Measurements from ENCODE around the gene DNAL4. TPM values are rescaled to one million over a fixed set of nuclear protein-coding genes. Genes with fewer than 3 reads are reported as not detected.
A peak's percentile ranks its signal among the peaks of the same experiment; 100 is the strongest.

DNAL4 gene
- total and polyA plus RNA-seq, 2 of the 4 experiments (the other 2 are of a cell fraction) = 6.1 to 12.1 TPM

- Histone ChIP-seq H3K4me1 (ENCODE audit: control insufficient read depth, insufficient read depth, low read length) (no peaks in the 10 kb centered on the region), H2AFZ (replicated peaks; ENCODE audit: low read length, poor library complexity) (no peak overlapping the region), H4K8ac (ENCODE audit: low read depth in 2 of 2, low read length in 2 of 2) (no peak overlapping the region), H4K20me1 (ENCODE audit: insufficient read depth, low read length) (no peaks in the 10 kb centered on the region), H3K9me1 (ENCODE audit: insufficient read depth, low read length) (no peaks in the 10 kb centered on the region), H2AK5ac (ENCODE audit: low read depth, low read length) (no peak overlapping the region), H4K5ac (ENCODE audit: low read depth, low read length) (no peak overlapping the region), H3K27ac (ENCODE audit: insufficient read depth, low read length) (no peak overlapping the region), H3K79me1 (ENCODE audit: low read depth in 1 of 2, low read length in 2 of 2) (no peaks in the 10 kb centered on the region), H4K91ac (ENCODE audit: insufficient read depth, low read depth, low read length) (no peak overlapping the region), H3K18ac (ENCODE audit: low read depth, low read length) (no peak overlapping the region), H3K4me3 (ENCODE audit: insufficient read depth, low read depth, low read length) (no peak overlapping the region), H2BK15ac (ENCODE audit: low read depth, low read length) (no peak overlapping the region), H2AK9ac (replicated peaks; ENCODE audit: low read depth, low read length, poor library complexity) (peak overlapping the region; percentile 15), H3K23ac (ENCODE audit: low read depth, low read length) (no peak overlapping the region), H3K27me3 (ENCODE audit: control insufficient read depth, insufficient read depth, low read length) (no peaks in the 10 kb centered on the region), H2BK20ac (ENCODE audit: low read depth, low read length) (no peak overlapping the region), H3K56ac (ENCODE audit: extremely low read depth, insufficient read depth, low read length) (no peak overlapping the region), H3K9me3 (ENCODE audit: control insufficient read depth, insufficient read depth, low read length) (no peaks in the 10 kb centered on the region), H3K36me3 (ENCODE audit: control insufficient read depth, insufficient read depth, low read length) (no peaks in the 10 kb centered on the region; the same call in 1 of the 2 replicates), H2BK5ac (ENCODE audit: low read depth, low read length, poor library complexity, severe bottlenecking) (no peak overlapping the region), H3K4me2 (ENCODE audit: low read depth, low read length) (no peak overlapping the region), H3K14ac (replicated peaks; ENCODE audit: low read depth, low read length) (no peak overlapping the region), H2BK120ac (ENCODE audit: low read depth, low read length) (no peak overlapping the region), H3K9ac (ENCODE audit: low read depth, low read length) (no peak overlapping the region), H3K4ac (ENCODE audit: low read depth, low read length) (no peak overlapping the region)
- DNase-seq (no peak), ATAC-seq (ENCODE audit: low read depth) (no peak)
- in situ Hi-C loops (cut with MboI; ENCODE audit: low sequenced_read_pairs) = no loop called here
- intact Hi-C loops (cut with micrococcal nuclease) = no loop called here
- TF ChIP-seq FOS (IDR thresholded peaks at IDR 0.05; ENCODE audit: low read depth, low read length) (no peak), SMC3 (IDR thresholded peaks at IDR 0.05; ENCODE audit: low read depth, low read length) (no peak), USF2 (IDR thresholded peaks at IDR 0.05; ENCODE audit: low read depth, low read length) (no peak), BHLHE40 (IDR thresholded peaks at IDR 0.05; ENCODE audit: low read depth, low read length) (no peak), CTCF (conservative IDR thresholded peaks at IDR 0.05; ENCODE audit: low read depth, low read length) (no peak), MAFK (IDR thresholded peaks at IDR 0.05; ENCODE audit: low read depth, low read length) (no peak), RAD21 (IDR thresholded peaks at IDR 0.05; ENCODE audit: low read length) (no peak), POLR2A (IDR thresholded peaks at IDR 0.05; ENCODE audit: low read depth, low read length) (no peak), RCOR1 (IDR thresholded peaks at IDR 0.05; ENCODE audit: insufficient replicate concordance, low read length) (no peak), ELK1 (IDR thresholded peaks at IDR 0.05; ENCODE audit: borderline replicate concordance, low read depth, low read length) (no peak), CHD1 (IDR thresholded peaks at IDR 0.05; ENCODE audit: low read depth, low read length) (no peak), CEBPB (IDR thresholded peaks at IDR 0.05; ENCODE audit: low read depth, low read length) (no peak), NFE2L2 (IDR thresholded peaks at IDR 0.05; ENCODE audit: low read depth, low read length) (no peak), RFX5 (IDR thresholded peaks at IDR 0.05; ENCODE audit: low read depth, low read length) (no peak), MXI1 (IDR thresholded peaks at IDR 0.05; ENCODE audit: borderline replicate concordance, low read depth, low read length) (no peak), MAZ (IDR thresholded peaks at IDR 0.05; ENCODE audit: borderline replicate concordance, low read depth, low read length) (no peak)
- CTCF ChIA-PET = no interaction called here
- BruUV-seq (replicated peaks) = no TSS peak
- dilution Hi-C loops (cut with HindIII; ENCODE audit: low sequenced_read_pairs, unreplicated experiment) = no loop called here
- WGBS, 2 experiments (ENCODE audit: extremely low coverage in 2 of 2, insufficient read length in 1 of 2) = 80 to 86% methylated on average over 1 to 2 of the region's 4 CpGs
- POLR2A ChIA-PET (ENCODE audit: unreplicated experiment) = no interaction called here
These were observed 20.5 kb downstream of the DNAL4 start for GRCh38 chr22:38773363-38773946.
